Vagina (tissue), 2 donors: ENCODE data around the gene NT5C1A. TPM values are rescaled to one million over a fixed set of nuclear protein-coding genes. Genes with fewer than 3 reads are reported as not detected.

Experiments used
- DNase-seq, 2 donors: peaks; one replicate each; pipeline ENCODE4 v3.0.0-alpha.2; 2017; ENCODE audit errors: extremely low spot score in 2 of 2
- H3K27ac ChIP-seq: fragments of 200-600 bp; sonication (generic); one replicate; pipeline ENCODE4 v1.5.1; 2019
- H3K27me3 ChIP-seq: fragments of 200-600 bp; sonication (generic); one replicate; pipeline ENCODE4 v1.5.1; 2019
- H3K36me3 ChIP-seq, 2 donors: fragments of 200-600 bp; sonication (generic); one replicate each; pipeline ENCODE4 v1.5.1; 2017 to 2019
- H3K4me1 ChIP-seq: fragments of 200-600 bp; sonication (generic); one replicate; pipeline ENCODE4 v1.5.1; 2019
- H3K4me3 ChIP-seq, 2 donors: fragments of 200-600 bp; sonication (generic); 1 replicate in 1 of 2; 2 replicates in 1 of 2; pipeline ENCODE4 v1.5.1; 2016 to 2019
- H3K9me3 ChIP-seq: fragments of 200-600 bp; sonication (generic); one replicate; pipeline ENCODE4 v1.5.1; 2019
- POLR2A ChIP-seq, 2 donors: fragments of 450-650 bp; IDR thresholded peaks; one replicate each; pipeline ENCODE4 v1.6.1; 2017; ENCODE audit warnings: antibody characterized with exemption in 2 of 2, mild to moderate bottlenecking in 2 of 2, moderate library complexity in 2 of 2
- POLR2AphosphoS5 ChIP-seq, 2 donors: sonication (generic); formaldehyde crosslinking; IDR thresholded peaks; one replicate each; pipeline ENCODE4 v1.9.0; 2017; ENCODE audit warnings: antibody characterized with exemption in 2 of 2, mild to moderate bottlenecking in 2 of 2, low read depth in 1 of 2; ENCODE audit not compliant: insufficient read depth in 1 of 2
- intact Hi-C: fragments of 100-400 bp; cut with DNase I; formaldehyde crosslinking; loops from one replicate; pipeline ENCODE4 v1.15.1; 2023
- total RNA-seq: library from RNA; depleted of rRNA; stranded (reverse); fragments of >200 nt; gene quantifications from one replicate; pipeline ENCODE4 v1.2.3, GENCODE V29; 2016
- TF ChIP-seq, protein P1 (sequence below), 3 experiments: fragments of 450-650 bp in 2 of 3; fragments of 200-600 bp in 1 of 3; sonication (generic) in 1 of 3; IDR thresholded peaks; one replicate each; pipeline ENCODE4 v1.5.1; 2017 to 2019; ENCODE audit warnings: antibody characterized with exemption in 3 of 3, mild to moderate bottlenecking in 2 of 3, moderate library complexity in 2 of 3

NT5C1A gene
- total RNA-seq, 1 donor from 2014 or later, result not detected

DNA sequence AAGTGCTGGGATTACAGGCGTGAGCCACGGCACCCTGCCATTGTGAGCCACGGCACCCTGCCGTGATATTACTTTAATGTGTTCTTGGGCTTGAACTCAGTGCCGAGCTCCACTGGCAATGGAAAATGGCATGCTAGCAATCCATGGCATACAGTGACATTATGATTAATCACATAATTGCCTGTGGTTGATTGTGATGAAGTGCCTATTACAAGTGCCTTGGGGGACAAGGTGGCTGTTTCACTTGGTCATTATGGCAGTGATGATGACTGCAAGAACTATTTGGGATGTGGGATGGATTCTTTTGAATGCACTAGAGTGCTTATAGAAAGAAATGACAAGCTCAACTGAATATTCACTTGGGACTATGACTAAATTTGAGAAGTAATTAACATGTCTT, 41.6 kb upstream of the NT5C1A start:
- TF ChIP-seq POLR2A (IDR thresholded peaks at IDR 0.05) (no peak), POLR2AphosphoS5 (IDR thresholded peaks at IDR 0.05; ENCODE audit: insufficient read depth in 1 of 2, low read depth in 1 of 2) (no peak)
- TF ChIP-seq, protein P1, sequence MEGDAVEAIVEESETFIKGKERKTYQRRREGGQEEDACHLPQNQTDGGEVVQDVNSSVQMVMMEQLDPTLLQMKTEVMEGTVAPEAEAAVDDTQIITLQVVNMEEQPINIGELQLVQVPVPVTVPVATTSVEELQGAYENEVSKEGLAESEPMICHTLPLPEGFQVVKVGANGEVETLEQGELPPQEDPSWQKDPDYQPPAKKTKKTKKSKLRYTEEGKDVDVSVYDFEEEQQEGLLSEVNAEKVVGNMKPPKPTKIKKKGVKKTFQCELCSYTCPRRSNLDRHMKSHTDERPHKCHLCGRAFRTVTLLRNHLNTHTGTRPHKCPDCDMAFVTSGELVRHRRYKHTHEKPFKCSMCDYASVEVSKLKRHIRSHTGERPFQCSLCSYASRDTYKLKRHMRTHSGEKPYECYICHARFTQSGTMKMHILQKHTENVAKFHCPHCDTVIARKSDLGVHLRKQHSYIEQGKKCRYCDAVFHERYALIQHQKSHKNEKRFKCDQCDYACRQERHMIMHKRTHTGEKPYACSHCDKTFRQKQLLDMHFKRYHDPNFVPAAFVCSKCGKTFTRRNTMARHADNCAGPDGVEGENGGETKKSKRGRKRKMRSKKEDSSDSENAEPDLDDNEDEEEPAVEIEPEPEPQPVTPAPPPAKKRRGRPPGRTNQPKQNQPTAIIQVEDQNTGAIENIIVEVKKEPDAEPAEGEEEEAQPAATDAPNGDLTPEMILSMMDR (IDR thresholded peaks at IDR 0.05), result no peak
- intact Hi-C loops, result no loop called here
- no peaks in the 10 kb centered on the region for H3K36me3 ChIP-seq

DNA sequence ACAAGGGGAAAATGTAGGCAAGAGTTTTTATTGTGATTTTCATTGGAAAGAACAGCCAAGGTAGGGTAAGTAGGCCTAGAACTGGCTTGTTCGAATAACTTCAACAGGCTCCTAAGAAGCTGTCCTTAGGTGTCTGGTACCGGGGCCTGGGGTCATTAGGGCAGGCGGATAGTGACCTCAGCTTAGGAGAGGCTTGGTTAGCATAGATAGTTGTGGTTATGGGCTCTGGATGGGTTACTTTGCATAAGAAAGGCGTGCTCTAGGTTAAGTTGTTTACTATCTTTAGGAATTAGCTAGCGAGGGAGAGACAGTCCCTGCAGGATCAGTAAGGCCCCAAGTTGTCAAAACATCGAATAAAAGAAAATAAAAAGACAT, 40.0 kb upstream of the NT5C1A start:
- peak in 1 of 2 donors; percentile 13 for DNase-seq
- no peak for TF ChIP-seq POLR2AphosphoS5 (IDR thresholded peaks at IDR 0.05; ENCODE audit: insufficient read depth in 1 of 2, low read depth in 1 of 2)
- TF ChIP-seq POLR2A (IDR thresholded peaks at IDR 0.05), result no peak
- Histone ChIP-seq H3K4me1 (no peaks in the 10 kb centered on the region), H3K4me3 (no peak overlapping the region), H3K27me3 (no peaks in the 10 kb centered on the region), H3K27ac (no peak overlapping the region), H3K36me3 (no peaks in the 10 kb centered on the region), H3K9me3 (no peaks in the 10 kb centered on the region)
- intact Hi-C loops, result no loop called here

More for the DNA sequence above, 41.6 kb upstream of the NT5C1A start:
- Histone ChIP-seq H3K4me1 (no peaks in the 10 kb centered on the region), H3K27me3 (no peaks in the 10 kb centered on the region), H3K9me3 (no peaks in the 10 kb centered on the region), H3K27ac (no peak overlapping the region), H3K4me3 (no peak overlapping the region)
- DNase-seq, result peak in 1 of 2 donors; percentile 37

DNA sequence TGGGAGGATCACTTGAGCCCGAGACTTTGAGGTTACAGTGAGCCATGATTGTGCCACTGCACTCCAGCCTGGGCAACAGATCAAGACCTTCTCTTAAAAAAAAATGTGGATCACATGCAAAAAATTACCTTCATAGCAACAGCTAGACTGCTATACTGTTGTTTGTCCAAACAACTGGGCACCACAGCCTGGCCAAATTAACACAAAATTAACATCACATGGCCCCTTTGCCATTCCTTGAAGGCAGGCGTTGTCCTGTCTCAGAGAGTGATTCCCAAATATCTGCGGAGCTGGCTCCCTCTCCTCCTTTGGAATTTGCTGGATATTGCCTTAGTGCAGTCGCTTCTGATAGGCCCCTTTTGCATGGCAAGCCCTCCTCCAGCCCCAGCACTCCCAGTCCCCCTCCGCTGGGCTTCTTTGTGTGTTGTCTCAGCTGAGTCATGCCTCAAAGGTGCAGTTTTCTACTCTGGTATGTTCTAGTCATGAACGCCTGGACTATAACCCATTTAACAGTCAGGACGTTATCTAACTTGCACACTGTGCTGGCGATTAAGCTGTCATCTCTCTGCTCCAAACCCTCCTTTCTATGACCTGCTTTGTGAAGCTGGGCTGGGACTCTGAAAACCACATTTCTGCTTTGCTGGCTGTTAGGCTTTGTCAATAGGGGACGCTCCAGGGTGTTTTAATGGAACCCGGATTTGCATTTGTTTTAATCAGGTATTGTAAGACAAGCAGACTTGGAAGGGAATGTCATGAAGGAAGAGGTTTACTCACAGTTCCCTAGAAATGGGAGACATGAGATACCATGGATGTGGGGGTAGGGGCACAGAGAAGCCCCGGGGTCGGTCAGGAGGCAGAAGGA, 39.4 kb upstream of the NT5C1A start:
- DNase-seq, result peak in 1 of 2 donors; percentile 32
- no peaks in the 10 kb centered on the region for H3K27me3 ChIP-seq
- H3K4me1 ChIP-seq, result no peaks in the 10 kb centered on the region
- no peak overlapping the region for H3K4me3 ChIP-seq
- H3K36me3 ChIP-seq, result no peaks in the 10 kb centered on the region
- intact Hi-C loops, result no loop called here
- no peak for TF ChIP-seq POLR2A (IDR thresholded peaks at IDR 0.05)
- TF ChIP-seq POLR2AphosphoS5 (IDR thresholded peaks at IDR 0.05; ENCODE audit: insufficient read depth in 1 of 2, low read depth in 1 of 2), result no peak
- TF ChIP-seq, protein P1 (IDR thresholded peaks at IDR 0.05), result no peak
- no peaks in the 10 kb centered on the region for H3K9me3 ChIP-seq
- H3K27ac ChIP-seq, result no peak overlapping the region

DNA sequence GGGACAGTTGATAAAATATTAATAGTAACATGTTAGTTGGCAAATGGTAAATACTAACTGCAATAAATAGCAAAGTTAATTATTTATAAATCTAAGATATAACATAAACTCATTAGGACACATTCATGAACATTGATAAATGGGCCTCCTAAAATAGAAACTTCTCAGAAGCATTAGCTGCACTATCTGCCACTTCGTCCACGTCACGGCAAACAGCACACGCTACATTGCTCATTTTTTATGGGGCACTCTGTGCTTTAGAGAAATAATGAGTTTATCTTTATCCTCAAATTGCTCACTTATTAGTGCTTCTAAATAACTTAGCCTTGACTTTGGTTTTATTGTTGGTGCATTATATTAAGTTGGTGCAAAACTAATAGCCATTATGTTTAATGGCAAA, 35.6 kb upstream of the NT5C1A start:
- Histone ChIP-seq H3K27ac (no peak overlapping the region), H3K9me3 (no peaks in the 10 kb centered on the region), H3K4me1 (no peaks in the 10 kb centered on the region), H3K36me3 (no peaks in the 10 kb centered on the region), H3K4me3 (no peak overlapping the region), H3K27me3 (no peaks in the 10 kb centered on the region)
- intact Hi-C loops, result no loop called here
- TF ChIP-seq POLR2AphosphoS5 (IDR thresholded peaks at IDR 0.05; ENCODE audit: insufficient read depth in 1 of 2, low read depth in 1 of 2), result no peak
- TF ChIP-seq POLR2A (IDR thresholded peaks at IDR 0.05), result no peak
- TF ChIP-seq, protein P1 (IDR thresholded peaks at IDR 0.05), result no peak
- DNase-seq, result no peak

DNA sequence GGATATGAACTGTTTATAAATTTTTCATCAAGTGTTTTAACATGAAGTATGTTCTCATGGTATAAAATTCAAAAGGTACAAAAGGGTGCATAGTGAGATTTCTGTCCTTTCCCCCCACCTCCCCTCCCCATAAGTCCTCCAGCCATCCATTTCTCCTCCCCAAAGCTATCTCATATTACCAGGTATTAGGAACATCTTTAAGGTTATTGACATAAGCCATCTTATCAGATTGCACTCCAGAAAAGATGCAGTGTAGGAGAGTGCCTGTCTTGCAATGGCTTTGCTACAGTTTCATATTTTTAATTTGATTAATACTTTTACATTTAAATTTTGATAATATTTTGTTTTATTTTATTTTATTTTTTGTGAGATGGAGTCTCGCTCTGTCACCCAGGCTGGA, 32.9 kb upstream of the NT5C1A start:
- Histone ChIP-seq H3K9me3 (no peaks in the 10 kb centered on the region), H3K4me3 (no peak overlapping the region), H3K27ac (no peak overlapping the region), H3K4me1 (no peaks in the 10 kb centered on the region), H3K36me3 (no peaks in the 10 kb centered on the region), H3K27me3 (no peaks in the 10 kb centered on the region)
- TF ChIP-seq, protein P1 (IDR thresholded peaks at IDR 0.05), result no peak
- TF ChIP-seq POLR2A (IDR thresholded peaks at IDR 0.05) (no peak), POLR2AphosphoS5 (IDR thresholded peaks at IDR 0.05; ENCODE audit: insufficient read depth in 1 of 2, low read depth in 1 of 2) (no peak)
- intact Hi-C loops, result no loop called here
- no peak for DNase-seq
